Panc1 (cell line): ENCODE results near the gene CEMIP.

ENCODE experiments used
- CTCF ChIP-seq: fragments of 450-650 bp; IDR thresholded peaks from 2 replicates; pipeline ENCODE4 v1.5.1; 2017; ENCODE audit warnings: mild to moderate bottlenecking
- POLR2AphosphoS5 ChIP-seq: IDR thresholded peaks from 2 replicates; pipeline ENCODE4 v1.6.1; 2012; ENCODE audit warnings: mild to moderate bottlenecking, low read depth, low read length, moderate library complexity
- SIN3A ChIP-seq: IDR thresholded peaks from 2 replicates; pipeline ENCODE4 v1.6.1; 2012; ENCODE audit warnings: low read depth, mild to moderate bottlenecking, low read length, moderate library complexity, borderline replicate concordance; ENCODE audit not compliant: insufficient read depth
- TF ChIP-seq, protein P1 (sequence below), 2 experiments: IDR thresholded peaks; 2 replicates each; pipeline ENCODE4 v1.6.1; 2011 to 2012; ENCODE audit warnings: low read depth in 2 of 2, control low read depth in 1 of 2, low read length in 1 of 2, mild to moderate bottlenecking in 1 of 2, moderate library complexity in 1 of 2; ENCODE audit not compliant: insufficient read depth in 1 of 2

- TF ChIP-seq CTCF = no peak
- no peak for TF ChIP-seq POLR2AphosphoS5
- TF ChIP-seq, protein P1, sequence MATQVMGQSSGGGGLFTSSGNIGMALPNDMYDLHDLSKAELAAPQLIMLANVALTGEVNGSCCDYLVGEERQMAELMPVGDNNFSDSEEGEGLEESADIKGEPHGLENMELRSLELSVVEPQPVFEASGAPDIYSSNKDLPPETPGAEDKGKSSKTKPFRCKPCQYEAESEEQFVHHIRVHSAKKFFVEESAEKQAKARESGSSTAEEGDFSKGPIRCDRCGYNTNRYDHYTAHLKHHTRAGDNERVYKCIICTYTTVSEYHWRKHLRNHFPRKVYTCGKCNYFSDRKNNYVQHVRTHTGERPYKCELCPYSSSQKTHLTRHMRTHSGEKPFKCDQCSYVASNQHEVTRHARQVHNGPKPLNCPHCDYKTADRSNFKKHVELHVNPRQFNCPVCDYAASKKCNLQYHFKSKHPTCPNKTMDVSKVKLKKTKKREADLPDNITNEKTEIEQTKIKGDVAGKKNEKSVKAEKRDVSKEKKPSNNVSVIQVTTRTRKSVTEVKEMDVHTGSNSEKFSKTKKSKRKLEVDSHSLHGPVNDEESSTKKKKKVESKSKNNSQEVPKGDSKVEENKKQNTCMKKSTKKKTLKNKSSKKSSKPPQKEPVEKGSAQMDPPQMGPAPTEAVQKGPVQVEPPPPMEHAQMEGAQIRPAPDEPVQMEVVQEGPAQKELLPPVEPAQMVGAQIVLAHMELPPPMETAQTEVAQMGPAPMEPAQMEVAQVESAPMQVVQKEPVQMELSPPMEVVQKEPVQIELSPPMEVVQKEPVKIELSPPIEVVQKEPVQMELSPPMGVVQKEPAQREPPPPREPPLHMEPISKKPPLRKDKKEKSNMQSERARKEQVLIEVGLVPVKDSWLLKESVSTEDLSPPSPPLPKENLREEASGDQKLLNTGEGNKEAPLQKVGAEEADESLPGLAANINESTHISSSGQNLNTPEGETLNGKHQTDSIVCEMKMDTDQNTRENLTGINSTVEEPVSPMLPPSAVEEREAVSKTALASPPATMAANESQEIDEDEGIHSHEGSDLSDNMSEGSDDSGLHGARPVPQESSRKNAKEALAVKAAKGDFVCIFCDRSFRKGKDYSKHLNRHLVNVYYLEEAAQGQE (IDR thresholded peaks at IDR 0.05; ENCODE audit: insufficient read depth in 1 of 2, low read depth in 2 of 2, low read length in 1 of 2) = no peak
- no peak for TF ChIP-seq SIN3A
Observed at GRCh38 chr15:80880086-80880485, 100.9 kb downstream of the CEMIP start.
